Endothelial cell of umbilical vein (primary cell): ENCODE results near the gene SYNPO2. TPM values are rescaled to one million over a fixed set of nuclear protein-coding genes. Genes with fewer than 3 reads are reported as not detected.

ENCODE experiments used
- polyA plus RNA-seq, 4 experiments: library from polyadenylated mRNA; depleted of rRNA in 3 of 4; stranded (reverse) in 3 of 4; unstranded in 1 of 4; fragments of >200 nt; gene quantifications; 2 replicates each; pipeline versions ENCODE4 v1.2.1 to v1.2.3, GENCODE V29; 2011 to 2012; ENCODE audit warnings: missing spikeins in 1 of 4
- total RNA-seq: library from RNA; stranded (reverse); gene quantifications from 2 replicates; pipeline ENCODE4 v1.2.3, GENCODE V29; 2021

SYNPO2 gene
- total and polyA plus RNA-seq, 2 donors (not counting 3 experiments of a cell fraction or from before 2014, with no cell fraction given): 0.06 to 0.13 TPM

Other genes with a start within 250 kb of the SYNPO2 start
- gene METTL14, start 203.5 kb upstream of the SYNPO2 start, total RNA-seq: 38.6 and 42.9 TPM in 2 replicates
- gene METTL14, start 203.5 kb upstream of the SYNPO2 start, polyA plus RNA-seq: 5.5 and 6.5 TPM in 2 replicates
- gene SEC24D, start 52.7 kb upstream of the SYNPO2 start, total RNA-seq: 127 and 133 TPM in 2 replicates
- gene SEC24D, start 52.7 kb upstream of the SYNPO2 start, polyA plus RNA-seq: 81.5 and 88.8 TPM in 2 replicates
- 0.13 and 0.60 TPM in 2 replicates for gene MYOZ2, start 247.0 kb downstream of the SYNPO2 start, total RNA-seq
- 0.11 and 0.22 TPM in 2 replicates for gene MYOZ2, start 247.0 kb downstream of the SYNPO2 start, polyA plus RNA-seq